Thoracic aorta (tissue), 2 donors: ENCODE measurements around the gene MYCBP2. TPM values are rescaled to one million over a fixed set of nuclear protein-coding genes. Genes with fewer than 3 reads are reported as not detected.

Source experiments
- ATAC-seq: fragments of 150-250 bp; one replicate; pipeline ENCODE4 v1.8.0; 2017; ENCODE audit warnings: low read depth; ENCODE audit not compliant: insufficient number of reproducible peaks, low FRiP score
- DNase-seq: peaks from one replicate; pipeline ENCODE4 v3.0.0-alpha.2; 2020; ENCODE audit warnings: low spot score
- H3K27ac ChIP-seq, 2 donors: fragments of 200-600 bp; sonication (generic); 1 replicate in 1 of 2; 2 replicates in 1 of 2; pipeline ENCODE4 v1.5.1; 2016; ENCODE audit warnings: mild to moderate bottlenecking in 2 of 2, moderate library complexity in 2 of 2
- H3K27me3 ChIP-seq: fragments of 200-600 bp; sonication (generic); replicated peaks from 2 replicates; pipeline ENCODE4 v1.6.0; 2016; ENCODE audit warnings: mild to moderate bottlenecking; ENCODE audit not compliant: insufficient read depth
- H3K36me3 ChIP-seq: fragments of 200-600 bp; sonication (generic); one replicate; pipeline ENCODE4 v1.5.1; 2016
- H3K4me1 ChIP-seq, 2 donors: fragments of 200-600 bp; sonication (generic); 1 replicate in 1 of 2; 2 replicates in 1 of 2; pipeline versions ENCODE4 v1.5.1 to v1.6.0; 2016; ENCODE audit warnings: low read depth in 2 of 2, mild to moderate bottlenecking in 1 of 2; ENCODE audit not compliant: control insufficient read depth in 1 of 2
- H3K4me3 ChIP-seq: fragments of 200-600 bp; sonication (generic); 2 replicates; pipeline ENCODE4 v1.5.1; 2016; ENCODE audit warnings: mild to moderate bottlenecking
- H3K9me3 ChIP-seq: fragments of 200-600 bp; sonication (generic); 2 replicates; pipeline ENCODE4 v1.5.1; 2016
- total RNA-seq, 2 donors: library from RNA; depleted of rRNA; stranded (reverse); fragments of >200 nt; gene quantifications; one replicate each; pipeline versions ENCODE4 v1.1.0 to v1.2.3, GENCODE V29; 2016
- TF ChIP-seq, protein P1 (sequence below): fragments of 200-600 bp; sonication (generic); IDR thresholded peaks from one replicate; pipeline ENCODE4 v1.5.1; 2019; ENCODE audit warnings: antibody characterized with exemption

The MYCBP2 gene
- total RNA-seq, 2 donors from 2014 or later = 135 to 139 TPM

GRCh38 chr13:77136902-77137420 is 189.9 kb downstream of the MYCBP2 start:
- H3K4me3 ChIP-seq = no peak overlapping the region
- TF ChIP-seq, protein P1, sequence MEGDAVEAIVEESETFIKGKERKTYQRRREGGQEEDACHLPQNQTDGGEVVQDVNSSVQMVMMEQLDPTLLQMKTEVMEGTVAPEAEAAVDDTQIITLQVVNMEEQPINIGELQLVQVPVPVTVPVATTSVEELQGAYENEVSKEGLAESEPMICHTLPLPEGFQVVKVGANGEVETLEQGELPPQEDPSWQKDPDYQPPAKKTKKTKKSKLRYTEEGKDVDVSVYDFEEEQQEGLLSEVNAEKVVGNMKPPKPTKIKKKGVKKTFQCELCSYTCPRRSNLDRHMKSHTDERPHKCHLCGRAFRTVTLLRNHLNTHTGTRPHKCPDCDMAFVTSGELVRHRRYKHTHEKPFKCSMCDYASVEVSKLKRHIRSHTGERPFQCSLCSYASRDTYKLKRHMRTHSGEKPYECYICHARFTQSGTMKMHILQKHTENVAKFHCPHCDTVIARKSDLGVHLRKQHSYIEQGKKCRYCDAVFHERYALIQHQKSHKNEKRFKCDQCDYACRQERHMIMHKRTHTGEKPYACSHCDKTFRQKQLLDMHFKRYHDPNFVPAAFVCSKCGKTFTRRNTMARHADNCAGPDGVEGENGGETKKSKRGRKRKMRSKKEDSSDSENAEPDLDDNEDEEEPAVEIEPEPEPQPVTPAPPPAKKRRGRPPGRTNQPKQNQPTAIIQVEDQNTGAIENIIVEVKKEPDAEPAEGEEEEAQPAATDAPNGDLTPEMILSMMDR = no peak
- H3K9me3 ChIP-seq = no peaks in the 10 kb centered on the region
- H3K27ac ChIP-seq = no peak overlapping the region
- no peak for DNase-seq
- no peaks in the 10 kb centered on the region for H3K4me1 ChIP-seq
- H3K27me3 ChIP-seq = no peaks in the 10 kb centered on the region
- no peak for ATAC-seq
- peaks cover 9% of the 10 kb centered on the region for H3K36me3 ChIP-seq

GRCh38 chr13:77124423-77124822 is 202.5 kb downstream of the MYCBP2 start:
- ATAC-seq (no peak), DNase-seq (no peak)
- TF ChIP-seq, protein P1 = no peak
- H3K9me3 ChIP-seq = no peaks in the 10 kb centered on the region
- peaks cover 0 to 7% of the 10 kb centered on the region in 2 donors for H3K4me1 ChIP-seq
- H3K4me3 ChIP-seq = no peak overlapping the region
- peaks cover 3% of the 10 kb centered on the region for H3K36me3 ChIP-seq
- no peaks in the 10 kb centered on the region for H3K27me3 ChIP-seq
- no peak overlapping the region for H3K27ac ChIP-seq

- no peaks in the 10 kb centered on the region for H3K27me3 ChIP-seq
- H3K36me3 ChIP-seq = peaks cover 11% of the 10 kb centered on the region
- H3K27ac ChIP-seq = no peak overlapping the region
- H3K4me3 ChIP-seq = no peak overlapping the region
- ATAC-seq = no peak
- no peaks in the 10 kb centered on the region for H3K4me1 ChIP-seq
- DNase-seq = no peak
- no peaks in the 10 kb centered on the region for H3K9me3 ChIP-seq
- TF ChIP-seq, protein P1 = no peak
Measured at GRCh38 chr13:77118134-77118533, 208.8 kb downstream of the MYCBP2 start.

DNA sequence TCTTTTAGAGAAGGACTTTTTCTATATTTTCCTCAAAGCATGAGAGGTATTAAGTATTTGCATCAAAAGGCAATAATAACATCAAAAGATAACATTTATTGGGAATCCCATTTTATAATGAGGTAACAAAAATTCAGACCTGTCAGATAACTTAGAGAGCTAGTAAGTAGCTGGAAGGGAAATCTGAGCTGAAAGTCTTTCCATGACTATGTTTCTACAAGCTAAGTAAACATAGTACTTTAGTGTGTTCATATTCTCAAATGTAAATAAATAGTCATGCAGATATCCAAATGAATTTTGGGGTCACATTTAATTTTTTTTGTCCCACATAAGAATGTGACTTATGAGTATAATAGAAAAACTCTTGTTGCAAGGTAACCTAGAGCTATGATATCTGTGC is 212.6 kb downstream of the MYCBP2 start:
- Histone ChIP-seq H3K4me1 (no peaks in the 10 kb centered on the region), H3K9me3 (no peaks in the 10 kb centered on the region), H3K27ac (no peak overlapping the region), H3K27me3 (no peaks in the 10 kb centered on the region), H3K4me3 (no peak overlapping the region), H3K36me3 (peaks cover 8% of the 10 kb centered on the region)
- DNase-seq (no peak), ATAC-seq (no peak)
- TF ChIP-seq, protein P1 = no peak

GRCh38 chr13:77113496-77113895 is 213.4 kb downstream of the MYCBP2 start:
- DNase-seq (no peak), ATAC-seq (no peak)
- H3K27ac ChIP-seq = no peak overlapping the region
- H3K9me3 ChIP-seq = no peaks in the 10 kb centered on the region
- no peak overlapping the region for H3K4me3 ChIP-seq
- H3K36me3 ChIP-seq = peaks cover 8% of the 10 kb centered on the region
- TF ChIP-seq, protein P1 = no peak
- no peaks in the 10 kb centered on the region for H3K4me1 ChIP-seq
- no peaks in the 10 kb centered on the region for H3K27me3 ChIP-seq
